NT2/D1 (cell line): Measurements from ENCODE around the gene EGLN1.

ENCODE experiments used
- SUZ12 ChIP-seq: IDR thresholded peaks from 2 replicates; pipeline ENCODE4 v1.6.1; 2011; ENCODE audit not compliant: insufficient read length, insufficient read depth; ENCODE audit errors: extremely low read depth
- YY1 ChIP-seq: IDR thresholded peaks from 2 replicates; pipeline ENCODE4 v1.6.1; 2011; ENCODE audit not compliant: insufficient read length, insufficient read depth

GRCh38 chr1:231418741-231419107 is 3.4 kb downstream of the EGLN1 start:
- TF ChIP-seq YY1 (no peak), SUZ12 (no peak)
